HEK293 (cell line): ENCODE data around the gene ELF1.

Experiments used
- CTCF ChIA-PET: fragments of 350-600 bp; formaldehyde crosslinking; extraction: SDS; loops from one replicate; lab custom pipeline; 2021; ENCODE audit warnings: antibody characterized with exemption; lab: Yijun Ruan, JAX
- POLR2A ChIA-PET: fragments of 300-600 bp; formaldehyde crosslinking; extraction: SDS; loops from one replicate; lab custom pipeline; 2020; ENCODE audit warnings: antibody characterized with exemption, inconsistent platforms; lab: Yijun Ruan, JAX
- H3K27ac ChIP-seq: fragments of 200-500 bp; sonication (Bioruptor generic); 2 replicates; pipeline ENCODE4 v1.5.1; 2014; ENCODE audit warnings: low read depth, low read length, control low read depth, inconsistent platforms; ENCODE audit errors: extremely low read depth
- H3K36me3 ChIP-seq, 2 experiments: fragments of 200-500 bp in 1 of 2; sonication (Bioruptor generic) in 1 of 2; 1 replicate in 1 of 2; 2 replicates in 1 of 2; pipeline ENCODE4 v1.5.1; 2014 to 2017; ENCODE audit warnings: inconsistent platforms in 2 of 2, low read length in 2 of 2; ENCODE audit not compliant: control insufficient read depth in 2 of 2, insufficient read depth in 1 of 2
- H3K4me1 ChIP-seq: fragments of 200-500 bp; sonication (Bioruptor generic); 2 replicates; pipeline ENCODE4 v1.5.1; 2014; ENCODE audit warnings: mild to moderate bottlenecking, low read length, inconsistent platforms; ENCODE audit not compliant: control insufficient read depth, insufficient read depth
- H3K4me3 ChIP-seq: 2 replicates; pipeline ENCODE4 v1.5.1; 2011; ENCODE audit warnings: low read depth, mild to moderate bottlenecking, control low read depth, low read length, moderate library complexity
- H3K9me3 ChIP-seq: fragments of 200-500 bp; sonication (Bioruptor generic); 2 replicates; pipeline ENCODE4 v1.5.1; 2014; ENCODE audit warnings: low read depth, low read length, inconsistent platforms; ENCODE audit not compliant: control insufficient read depth, insufficient read depth
- BCL11A ChIP-seq: fragments of 450-650 bp; formaldehyde crosslinking; IDR thresholded peaks from 2 replicates; pipeline ENCODE4 v1.5.1; 2016; ENCODE audit warnings: low read depth, missing biosample characterization, missing genetic modification characterization
- KLF10 ChIP-seq: fragments of 450-650 bp; IDR thresholded peaks from 2 replicates; pipeline ENCODE4 v1.5.1; 2018; ENCODE audit warnings: missing biosample characterization, mild to moderate bottlenecking, missing genetic modification characterization
- PRDM2 ChIP-seq: fragments of 450-650 bp; formaldehyde crosslinking; IDR thresholded peaks from 2 replicates; pipeline ENCODE4 v1.5.1; 2016; ENCODE audit warnings: missing biosample characterization, missing genetic modification characterization, borderline replicate concordance
- REPIN1 ChIP-seq: fragments of 450-650 bp; formaldehyde crosslinking; IDR thresholded peaks from 2 replicates; pipeline ENCODE4 v1.5.1; 2017; ENCODE audit warnings: missing biosample characterization, missing genetic modification characterization, low read depth
- SETDB1 ChIP-seq: IDR thresholded peaks from one replicate; pipeline ENCODE4 v1.6.1; 2017; ENCODE audit warnings: mild to moderate bottlenecking, low read length, moderate library complexity, mixed read lengths; ENCODE audit not compliant: insufficient read length
- TRIM28 ChIP-seq: IDR thresholded peaks from 2 replicates; pipeline ENCODE4 v1.6.1; 2011; ENCODE audit warnings: low read length, control low read depth, borderline replicate concordance
- ZBTB1 ChIP-seq: fragments of 450-650 bp; formaldehyde crosslinking; IDR thresholded peaks from 2 replicates; pipeline ENCODE4 v1.5.1; 2016; ENCODE audit warnings: missing biosample characterization, missing genetic modification characterization
- ZFP41 ChIP-seq: fragments of 450-650 bp; formaldehyde crosslinking; IDR thresholded peaks from 2 replicates; pipeline ENCODE4 v1.5.1; 2016; ENCODE audit warnings: missing biosample characterization, missing genetic modification characterization, borderline replicate concordance
- ZNF114 ChIP-seq: fragments of 450-650 bp; formaldehyde crosslinking; IDR thresholded peaks from 2 replicates; pipeline ENCODE4 v1.5.0; 2017; ENCODE audit warnings: missing biosample characterization, missing genetic modification characterization
- ZNF311 ChIP-seq: fragments of 450-650 bp; formaldehyde crosslinking; IDR thresholded peaks from 2 replicates; pipeline ENCODE4 v1.5.1; 2017; ENCODE audit warnings: missing biosample characterization, missing genetic modification characterization, borderline replicate concordance
- ZNF394 ChIP-seq: fragments of 450-650 bp; formaldehyde crosslinking; IDR thresholded peaks from 2 replicates; pipeline ENCODE4 v1.5.1; 2016; ENCODE audit warnings: missing biosample characterization, missing genetic modification characterization, mild to moderate bottlenecking, moderate library complexity, borderline replicate concordance
- ZNF398 ChIP-seq: fragments of 450-650 bp; formaldehyde crosslinking; IDR thresholded peaks from 2 replicates; pipeline ENCODE4 v1.5.1; 2017; ENCODE audit warnings: missing biosample characterization, missing genetic modification characterization
- ZNF488 ChIP-seq: fragments of 450-650 bp; formaldehyde crosslinking; IDR thresholded peaks from 2 replicates; pipeline ENCODE4 v1.5.1; 2016; ENCODE audit warnings: missing biosample characterization, missing genetic modification characterization
- ZNF510 ChIP-seq: fragments of 450-650 bp; formaldehyde crosslinking; IDR thresholded peaks from 2 replicates; pipeline ENCODE4 v1.5.1; 2018; ENCODE audit warnings: mild to moderate bottlenecking, missing genetic modification characterization, missing biosample characterization; ENCODE audit not compliant: insufficient replicate concordance
- ZNF521 ChIP-seq: fragments of 450-650 bp; formaldehyde crosslinking; IDR thresholded peaks from 2 replicates; pipeline ENCODE4 v1.5.1; 2017; ENCODE audit warnings: missing biosample characterization, mild to moderate bottlenecking, missing genetic modification characterization
- ZNF624 ChIP-seq: fragments of 450-650 bp; formaldehyde crosslinking; IDR thresholded peaks from 2 replicates; pipeline ENCODE4 v1.5.1; 2017; ENCODE audit warnings: missing biosample characterization, missing genetic modification characterization
- ZNF843 ChIP-seq: fragments of 450-650 bp; formaldehyde crosslinking; IDR thresholded peaks from 2 replicates; pipeline ENCODE4 v1.5.1; 2016; ENCODE audit warnings: missing biosample characterization, missing genetic modification characterization
- TF ChIP-seq, protein P1 (sequence below): fragments of 450-650 bp; IDR thresholded peaks from 2 replicates; pipeline ENCODE4 v1.5.1; 2018; ENCODE audit warnings: missing biosample characterization, mild to moderate bottlenecking, missing genetic modification characterization
- TF ChIP-seq, protein P2 (sequence below): fragments of 450-650 bp; formaldehyde crosslinking; IDR thresholded peaks from 2 replicates; pipeline ENCODE4 v1.5.1; 2017; ENCODE audit warnings: missing biosample characterization, missing genetic modification characterization

Gene ELF1

DNA sequence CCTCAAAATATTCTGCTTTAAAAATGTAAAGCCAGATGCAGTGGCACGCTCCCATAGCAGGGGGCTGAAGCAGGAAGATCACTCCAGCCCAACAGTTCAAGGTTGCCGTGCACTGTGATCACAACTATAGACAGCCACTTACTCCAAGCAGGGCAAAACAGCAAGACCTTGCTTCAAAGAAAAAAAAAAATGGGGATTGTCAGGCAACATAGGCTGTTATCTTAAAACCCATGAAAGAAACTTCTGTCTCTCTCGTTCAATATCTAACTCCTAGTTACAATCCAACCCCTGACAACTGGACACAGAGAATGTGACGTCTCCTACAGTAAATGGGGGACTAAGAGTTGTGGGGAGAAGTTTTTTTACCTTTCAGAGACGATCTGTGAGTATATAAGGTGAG is 17.4 kb downstream of the ELF1 start:
- Histone ChIP-seq H3K4me3 (no peak overlapping the region), H3K36me3 (no peaks in the 10 kb centered on the region), H3K4me1 (peaks cover 3% of the 10 kb centered on the region; the same call in 1 of the 2 replicates), H3K9me3 (no peaks in the 10 kb centered on the region), H3K27ac (no peak overlapping the region)
- CTCF ChIA-PET: no interaction called here
- no peak for TF ChIP-seq BCL11A
- POLR2A ChIA-PET: no interaction called here

- Histone ChIP-seq H3K27ac (no peak overlapping the region), H3K4me1 (no peaks in the 10 kb centered on the region), H3K4me3 (no peak overlapping the region), H3K36me3 (no peaks in the 10 kb centered on the region), H3K9me3 (no peaks in the 10 kb centered on the region)
- POLR2A ChIA-PET: no interaction called here
- TF ChIP-seq ZNF311 (tag by site-specific recombination) (no peak), ZNF488 (tag by site-specific recombination) (no peak), PRDM2 (tag by site-specific recombination) (no peak), ZNF843 (tag by site-specific recombination) (no peak), ZNF394 (tag by site-specific recombination) (no peak), SETDB1 (no peak), ZNF521 (no peak)
- CTCF ChIA-PET: no interaction called here
These were observed 19.7 kb downstream of the ELF1 start for GRCh38 chr13:40999416-40999815.

- POLR2A ChIA-PET: no interaction called here
- Histone ChIP-seq H3K36me3 (no peaks in the 10 kb centered on the region), H3K27ac (no peak overlapping the region), H3K4me1 (no peaks in the 10 kb centered on the region), H3K9me3 (no peaks in the 10 kb centered on the region), H3K4me3 (no peak overlapping the region)
- CTCF ChIA-PET: no interaction called here
- no peak for TF ChIP-seq ZNF624 (tag by site-specific recombination)
- TF ChIP-seq, protein P1, sequence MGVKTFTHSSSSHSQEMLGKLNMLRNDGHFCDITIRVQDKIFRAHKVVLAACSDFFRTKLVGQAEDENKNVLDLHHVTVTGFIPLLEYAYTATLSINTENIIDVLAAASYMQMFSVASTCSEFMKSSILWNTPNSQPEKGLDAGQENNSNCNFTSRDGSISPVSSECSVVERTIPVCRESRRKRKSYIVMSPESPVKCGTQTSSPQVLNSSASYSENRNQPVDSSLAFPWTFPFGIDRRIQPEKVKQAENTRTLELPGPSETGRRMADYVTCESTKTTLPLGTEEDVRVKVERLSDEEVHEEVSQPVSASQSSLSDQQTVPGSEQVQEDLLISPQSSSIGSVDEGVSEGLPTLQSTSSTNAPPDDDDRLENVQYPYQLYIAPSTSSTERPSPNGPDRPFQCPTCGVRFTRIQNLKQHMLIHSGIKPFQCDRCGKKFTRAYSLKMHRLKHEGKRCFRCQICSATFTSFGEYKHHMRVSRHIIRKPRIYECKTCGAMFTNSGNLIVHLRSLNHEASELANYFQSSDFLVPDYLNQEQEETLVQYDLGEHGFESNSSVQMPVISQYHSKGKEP (tag by site-specific recombination): no peak
- TF ChIP-seq TRIM28: no peak
- no peak for TF ChIP-seq REPIN1 (tag by site-specific recombination)
- TF ChIP-seq ZBTB1 (tag by site-specific recombination): no peak
- TF ChIP-seq KLF10 (tag by site-specific recombination): no peak
- TF ChIP-seq ZNF394 (tag by site-specific recombination): no peak
- TF ChIP-seq ZNF398 (tag by site-specific recombination): no peak
- TF ChIP-seq, protein P2, sequence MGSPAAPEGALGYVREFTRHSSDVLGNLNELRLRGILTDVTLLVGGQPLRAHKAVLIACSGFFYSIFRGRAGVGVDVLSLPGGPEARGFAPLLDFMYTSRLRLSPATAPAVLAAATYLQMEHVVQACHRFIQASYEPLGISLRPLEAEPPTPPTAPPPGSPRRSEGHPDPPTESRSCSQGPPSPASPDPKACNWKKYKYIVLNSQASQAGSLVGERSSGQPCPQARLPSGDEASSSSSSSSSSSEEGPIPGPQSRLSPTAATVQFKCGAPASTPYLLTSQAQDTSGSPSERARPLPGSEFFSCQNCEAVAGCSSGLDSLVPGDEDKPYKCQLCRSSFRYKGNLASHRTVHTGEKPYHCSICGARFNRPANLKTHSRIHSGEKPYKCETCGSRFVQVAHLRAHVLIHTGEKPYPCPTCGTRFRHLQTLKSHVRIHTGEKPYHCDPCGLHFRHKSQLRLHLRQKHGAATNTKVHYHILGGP (tag by site-specific recombination): no peak
- no peak for TF ChIP-seq ZNF114 (tag by site-specific recombination)
- TF ChIP-seq ZNF510: no peak
- TF ChIP-seq ZFP41 (tag by site-specific recombination): no peak
These were observed 22.6 kb downstream of the ELF1 start for GRCh38 chr13:40996426-40997092.
